ENCODE results near the gene SNRNP200. TPM values are rescaled to one million over a fixed set of nuclear protein-coding genes. Genes with fewer than 3 reads are reported as not detected.

The SNRNP200 gene
- total RNA-seq, 2 experiments from 2014 or later: 175 to 178 TPM

- H3K4me3 Mint-ChIP-seq: no peak overlapping the region
- no peaks in the 10 kb centered on the region for H3K27me3 Mint-ChIP-seq
- peaks cover 66% of the 10 kb centered on the region for H3K36me3 Mint-ChIP-seq (ENCODE audit: low read depth)
- ChIA-PET POLR2A (interaction anchor here (0.8 to 1.2 kb wide), 2 partner anchors 11 to 16 kb away, joined by 3 to 4 read pairs; no protein-coding TSS in a partner anchor), CTCF (interaction anchor here (1.1 kb wide), 1 partner anchor 163 kb away, joined by 3 read pairs; no protein-coding TSS in a partner anchor)
- H3K9me3 Mint-ChIP-seq: no peaks in the 10 kb centered on the region
- no peak overlapping the region for H3K27ac Mint-ChIP-seq
- intact Hi-C loops (cut with micrococcal nuclease): no loop called here
- ATAC-seq: no peak
- H3K4me1 Mint-ChIP-seq (ENCODE audit: low read depth): peaks cover 5% of the 10 kb centered on the region
- no peak for DNase-seq
- no peak for TF ChIP-seq CTCF (IDR thresholded peaks at IDR 0.05)
Measured at GRCh38 chr2:96276787-96277499, 28.4 kb downstream of the SNRNP200 start.

- DNase-seq: no peak
- intact Hi-C loops (cut with micrococcal nuclease): no loop called here
- Mint-ChIP-seq H3K9me3 (no peaks in the 10 kb centered on the region), H3K27me3 (no peaks in the 10 kb centered on the region), H3K4me1 (ENCODE audit: low read depth) (peaks cover 5% of the 10 kb centered on the region), H3K27ac (peak overlapping the region; percentile 66), H3K4me3 (no peak overlapping the region), H3K36me3 (ENCODE audit: low read depth) (peaks cover 61% of the 10 kb centered on the region)
- ATAC-seq: no peak
- no peak for TF ChIP-seq CTCF (IDR thresholded peaks at IDR 0.05)
- ChIA-PET CTCF (no interaction called here), POLR2A (interaction anchor here (1.1 to 1.9 kb wide), 3 partner anchors 16 to 52 kb away, joined by 3 to 8 read pairs (median 3); partner anchors contain the start of gene SNRNP200)
Measured at GRCh38 chr2:96274355-96275056, 30.8 kb downstream of the SNRNP200 start.

- intact Hi-C loops (cut with micrococcal nuclease): no loop called here
- Mint-ChIP-seq H3K4me3 (no peak overlapping the region), H3K27me3 (no peaks in the 10 kb centered on the region), H3K9me3 (no peaks in the 10 kb centered on the region), H3K27ac (no peak overlapping the region), H3K4me1 (ENCODE audit: low read depth) (peaks cover 6% of the 10 kb centered on the region), H3K36me3 (ENCODE audit: low read depth) (peaks cover 61% of the 10 kb centered on the region)
- ATAC-seq (no peak), DNase-seq (no peak)
- CTCF ChIA-PET: no interaction called here
- no peak for TF ChIP-seq CTCF (IDR thresholded peaks at IDR 0.05)
- POLR2A ChIA-PET: interaction anchor here (0.9 to 2.1 kb wide), 6 partner anchors 10 to 65 kb away, joined by 3 to 8 read pairs (median 5); partner anchors contain the start of genes SNRNP200 and STARD7
Measured at GRCh38 chr2:96273763-96274162, 31.6 kb downstream of the SNRNP200 start.

- H3K4me3 Mint-ChIP-seq: no peak overlapping the region
- H3K27ac Mint-ChIP-seq: no peak overlapping the region
- H3K4me1 Mint-ChIP-seq (ENCODE audit: low read depth): peaks cover 22% of the 10 kb centered on the region
- ChIA-PET CTCF (no interaction called here), POLR2A (interaction anchor here (1.3 to 2.1 kb wide), 4 partner anchors 13 to 49 kb away, joined by 4 to 6 read pairs (median 5); no protein-coding TSS in a partner anchor)
- no peak for ATAC-seq
- intact Hi-C loops (cut with micrococcal nuclease): no loop called here
- DNase-seq: no peak
- H3K36me3 Mint-ChIP-seq (ENCODE audit: low read depth): peaks cover 63% of the 10 kb centered on the region
- no peaks in the 10 kb centered on the region for H3K27me3 Mint-ChIP-seq
- H3K9me3 Mint-ChIP-seq: no peaks in the 10 kb centered on the region
- TF ChIP-seq CTCF (IDR thresholded peaks at IDR 0.05): no peak
Measured at GRCh38 chr2:96271995-96272394, 33.4 kb downstream of the SNRNP200 start.
